Measurements from ENCODE around the gene PPIP5K1. TPM values are rescaled to one million over a fixed set of nuclear protein-coding genes. Genes with fewer than 3 reads are reported as not detected.
A peak's percentile ranks its signal among the peaks of the same experiment; 100 is the strongest.
"Not testable (repeated sequence)": the region's sequence is repeated elsewhere in the genome, so short reads cannot be mapped to it uniquely, and the experiment has no call there.

Gene PPIP5K1
- total RNA-seq, result 10 to 100 TPM in 7 of 8 experiments, 1 to 10 TPM in 1; 9.4 to 37.9 (median 21.0) TPM

DNA sequence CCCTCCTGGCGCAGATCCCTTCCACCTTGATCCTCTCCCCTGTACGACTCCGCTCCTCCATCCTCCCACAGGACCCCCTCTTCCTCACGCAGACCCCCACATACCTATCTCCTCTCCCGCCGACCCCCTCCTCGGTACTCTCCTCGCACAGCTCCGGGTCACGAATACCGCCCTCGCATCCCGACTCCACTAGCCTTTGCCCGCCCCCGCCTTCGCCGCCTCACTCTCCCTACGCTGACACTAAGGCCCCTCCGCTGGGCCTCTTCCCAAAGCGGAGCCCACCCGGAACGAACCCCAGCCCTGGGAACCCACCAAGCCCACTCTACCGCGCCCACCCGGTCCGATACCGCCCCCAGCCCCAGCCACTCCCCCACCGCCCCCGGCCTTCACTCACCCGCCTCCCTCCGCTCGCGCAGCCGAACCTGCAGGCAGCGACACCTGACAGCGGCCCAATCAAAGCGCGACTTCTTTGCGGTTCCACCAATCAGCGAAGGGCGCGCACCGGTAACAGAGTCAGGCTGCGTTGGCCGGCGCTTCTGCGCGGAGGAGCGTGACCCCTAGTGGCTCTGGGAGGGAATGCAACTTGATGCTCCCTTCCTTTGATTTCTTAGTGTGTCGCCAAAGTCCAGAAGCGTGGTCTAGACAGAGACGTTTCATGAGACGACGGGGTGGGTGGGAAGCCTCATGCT lies at the start of gene PPIP5K1:
Gene PPIP5K1 (minus strand): TSS at position 431 of the 689 bp plus-strand sequence. CDS start 5,704 bp downstream, outside the sequence.
- H3K27ac ChIP-seq; in situ Hi-C loops (cut with MboI; ENCODE audit: low pct_unique_long_range_greater_than_20kb in 2 of 9, low sequenced_read_pairs in 9 of 9, unreplicated experiment in 9 of 9); H3K4me3 ChIP-seq; H3K4me1 ChIP-seq (replicated peaks in 1 of 2): not testable (repeated sequence)
- ATAC-seq (replicated peaks in 6 of 8), result peak; percentile 87 to 96 (median 89)
- no CpG with 5 or more reads among the region's 54 CpGs for WGBS, 10 experiments

DNA sequence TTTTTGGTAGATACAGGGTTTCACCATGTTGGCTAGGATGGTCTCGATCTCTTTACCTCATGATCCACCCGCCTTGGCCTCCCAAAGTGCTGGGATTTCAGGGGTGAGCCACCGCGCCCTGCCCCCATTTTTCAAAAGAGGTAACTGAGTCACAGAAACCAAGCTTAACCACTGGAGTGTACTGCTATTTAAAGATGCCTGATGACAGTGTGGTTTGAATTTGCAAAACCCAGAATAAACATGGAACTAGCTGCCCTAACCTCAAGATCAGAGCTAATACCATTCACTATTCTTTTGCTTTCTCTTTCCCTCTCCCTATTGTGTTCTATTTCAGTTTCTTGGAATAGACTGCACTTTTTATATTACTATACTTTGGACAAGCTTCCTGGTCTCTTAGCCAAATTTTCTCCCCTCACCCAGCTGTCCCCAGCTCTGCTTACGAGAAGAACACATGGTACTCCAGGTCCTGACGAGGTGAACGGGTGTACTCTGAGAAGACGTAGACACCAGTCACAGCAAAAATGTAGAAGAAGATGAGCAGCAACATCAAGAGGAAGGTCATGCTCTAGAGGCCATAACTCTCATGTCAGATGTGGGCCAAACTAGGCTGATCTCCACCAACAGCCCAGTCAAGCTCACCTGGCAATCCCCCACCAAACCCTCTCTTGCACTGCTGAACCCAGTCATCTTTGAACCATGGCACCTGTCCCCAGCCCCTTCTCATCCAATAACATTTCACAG lies 48.6 kb upstream of the PPIP5K1 start:
- 80 to 100% (median 100%) methylated on average over 1 to 4 of the region's 8 CpGs; no CpG with 5 or more reads in 3 of the 10 experiments for WGBS, 10 experiments
- H3K4me1 ChIP-seq (replicated peaks in 1 of 2); H3K4me3 ChIP-seq; H3K27ac ChIP-seq; in situ Hi-C loops (cut with MboI; ENCODE audit: low pct_unique_long_range_greater_than_20kb in 2 of 9, low sequenced_read_pairs in 9 of 9, unreplicated experiment in 9 of 9); ATAC-seq (replicated peaks in 6 of 8): not testable (repeated sequence)

DNA sequence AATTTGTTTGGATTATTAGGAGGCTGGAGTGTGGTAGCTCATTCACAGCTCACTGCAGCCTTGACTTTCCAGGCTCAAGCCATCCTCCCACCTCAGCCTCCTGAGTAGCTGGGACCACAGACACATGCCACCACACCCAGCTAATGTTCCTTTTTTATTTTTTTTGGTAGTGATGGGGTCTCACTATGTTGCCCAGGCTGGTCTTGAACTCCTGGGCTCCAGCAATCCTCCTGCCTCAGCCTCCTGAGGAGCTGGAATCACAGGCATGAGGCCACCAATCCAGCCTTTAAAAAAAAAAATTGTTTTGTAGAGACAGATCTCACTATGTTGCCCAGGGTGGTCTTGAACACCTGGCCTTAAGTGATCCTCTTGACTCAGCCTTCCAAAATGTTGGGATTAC lies 36.9 kb upstream of the PPIP5K1 start:
- H3K27ac ChIP-seq; in situ Hi-C loops (cut with MboI; ENCODE audit: low pct_unique_long_range_greater_than_20kb in 2 of 9, low sequenced_read_pairs in 9 of 9, unreplicated experiment in 9 of 9); H3K4me3 ChIP-seq; ATAC-seq (replicated peaks in 6 of 8); H3K4me1 ChIP-seq (replicated peaks in 1 of 2): not testable (repeated sequence)

DNA sequence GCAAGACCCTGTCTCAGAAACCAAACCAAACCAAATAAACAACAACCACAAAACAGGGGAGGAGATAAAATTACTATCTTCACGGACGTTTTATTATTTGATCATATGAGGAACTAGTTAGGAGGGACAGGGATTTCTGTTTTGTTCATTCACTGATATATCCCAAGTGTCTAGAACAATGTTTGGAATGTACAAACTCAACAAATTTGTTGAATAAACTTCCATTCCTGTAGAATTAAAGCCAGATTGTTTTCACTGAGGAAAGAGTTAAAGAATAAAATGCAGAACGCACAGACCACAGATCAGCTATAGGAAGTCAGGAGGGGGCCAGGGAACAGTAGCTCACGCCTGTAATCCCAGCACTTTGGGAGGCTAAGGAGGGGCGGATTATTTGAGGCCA lies 35.1 kb upstream of the PPIP5K1 start:
- ATAC-seq (replicated peaks in 6 of 8), result no peak
- WGBS, 10 experiments, result 5 to 81% (median 61%) methylated on average over 1 to 5 of the region's 5 CpGs
- H3K4me3 ChIP-seq, result no peak overlapping the region
- in situ Hi-C loops (cut with MboI; ENCODE audit: low pct_unique_long_range_greater_than_20kb in 2 of 9, low sequenced_read_pairs in 9 of 9, unreplicated experiment in 9 of 9), result no loop called here
- no peak overlapping the region for H3K27ac ChIP-seq
- no peaks in the 10 kb centered on the region for H3K4me1 ChIP-seq (replicated peaks in 1 of 2)

DNA sequence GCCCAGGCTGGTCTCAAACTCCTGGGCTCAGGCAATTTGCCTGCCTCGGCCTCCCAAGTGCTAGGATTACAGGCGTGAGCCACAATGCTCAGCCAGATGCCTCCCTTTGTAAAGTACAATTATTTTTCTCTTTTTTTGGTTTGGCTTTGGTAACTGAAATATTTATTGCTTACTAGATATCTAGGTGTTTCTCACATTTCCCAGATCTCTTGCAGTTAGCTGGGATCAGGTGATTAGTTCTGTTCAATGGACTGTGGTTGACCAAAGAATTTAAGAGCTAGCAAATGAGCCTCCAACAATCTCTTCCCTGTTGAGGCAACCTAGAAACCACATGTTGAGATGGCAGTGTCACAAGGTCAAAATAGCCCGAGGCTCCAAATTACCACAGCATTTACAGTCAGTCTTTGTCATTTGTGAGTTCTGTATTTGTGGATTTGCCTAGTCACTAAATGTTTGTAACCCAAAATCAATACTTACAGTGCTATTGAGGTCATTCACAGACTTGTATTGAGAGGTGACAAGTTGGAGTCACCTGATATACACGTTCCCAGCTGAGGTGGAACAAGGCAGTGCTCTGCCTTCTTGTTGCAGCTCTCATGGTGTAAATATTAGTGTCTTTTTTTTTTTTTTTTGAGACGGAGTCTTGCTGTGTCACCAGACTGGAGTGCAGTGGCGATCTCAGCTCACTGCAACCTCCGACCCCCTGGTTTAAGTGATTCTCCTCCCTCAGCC lies 32.2 kb upstream of the PPIP5K1 start:
- H3K4me3 ChIP-seq; in situ Hi-C loops (cut with MboI; ENCODE audit: low pct_unique_long_range_greater_than_20kb in 2 of 9, low sequenced_read_pairs in 9 of 9, unreplicated experiment in 9 of 9); H3K4me1 ChIP-seq (replicated peaks in 1 of 2); H3K27ac ChIP-seq: not testable (repeated sequence)
- peak in 7 of 8 experiments; percentile 12 to 95 (median 54) for ATAC-seq (replicated peaks in 6 of 8)
- WGBS, 10 experiments, result 20 to 77% (median 67%) methylated on average over 1 to 2 of the region's 7 CpGs; no CpG with 5 or more reads in 6 of the 10 experiments

DNA sequence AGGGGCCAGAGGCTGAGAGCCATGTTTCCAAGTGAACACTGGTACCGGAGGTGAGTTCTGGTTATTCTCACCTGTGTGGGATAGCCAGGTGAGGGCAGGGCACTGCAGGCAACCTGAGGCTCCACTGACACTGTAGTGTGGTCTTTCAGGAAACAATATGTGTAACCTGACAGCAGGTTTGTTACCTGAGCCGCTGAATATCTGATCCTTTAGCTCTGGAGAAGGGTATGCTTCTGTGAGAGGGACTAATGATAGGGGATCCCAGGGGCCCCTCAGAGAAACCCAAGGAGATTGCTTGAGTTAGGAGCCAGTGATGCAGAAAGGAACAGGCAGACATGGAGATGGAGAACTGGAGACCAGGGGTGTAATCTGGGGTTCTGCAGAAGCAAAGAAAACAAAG lies 28.7 kb upstream of the PPIP5K1 start, which contains the start of gene STRC:
Gene STRC (minus strand): TSS at position 101 of the 400 bp plus-strand sequence. CDS start 78 bp downstream, at position 23.
- ATAC-seq (replicated peaks in 6 of 8); H3K4me1 ChIP-seq (replicated peaks in 1 of 2); H3K27ac ChIP-seq; H3K4me3 ChIP-seq; in situ Hi-C loops (cut with MboI; ENCODE audit: low pct_unique_long_range_greater_than_20kb in 2 of 9, low sequenced_read_pairs in 9 of 9, unreplicated experiment in 9 of 9): not testable (repeated sequence)
- no CpG with 5 or more reads among the region's 2 CpGs for WGBS, 10 experiments

DNA sequence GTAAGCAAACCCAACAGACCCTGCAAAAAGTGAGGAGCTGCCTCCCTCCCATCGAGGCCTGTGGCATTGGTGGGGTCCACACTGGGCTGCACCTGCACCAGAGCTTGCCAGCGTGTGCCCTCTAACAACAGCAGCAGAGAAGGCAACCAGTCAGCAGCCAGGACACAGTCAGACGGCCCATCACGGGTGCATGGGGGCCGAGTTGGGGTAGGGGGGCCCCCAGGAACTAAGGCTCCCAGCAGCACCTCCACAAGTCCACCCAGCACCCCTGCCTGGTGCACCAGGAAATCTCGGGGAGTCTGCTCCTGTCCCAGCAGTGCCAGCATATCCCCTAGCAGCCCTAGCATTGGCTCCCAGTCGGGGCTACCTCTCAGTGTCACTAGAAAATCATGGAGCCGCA lies 27.7 kb upstream of the PPIP5K1 start:
- ATAC-seq (replicated peaks in 6 of 8); H3K4me3 ChIP-seq; in situ Hi-C loops (cut with MboI; ENCODE audit: low pct_unique_long_range_greater_than_20kb in 2 of 9, low sequenced_read_pairs in 9 of 9, unreplicated experiment in 9 of 9); H3K4me1 ChIP-seq (replicated peaks in 1 of 2); H3K27ac ChIP-seq: not testable (repeated sequence)
- WGBS, 10 experiments, result no CpG with 5 or more reads among the region's 8 CpGs

DNA sequence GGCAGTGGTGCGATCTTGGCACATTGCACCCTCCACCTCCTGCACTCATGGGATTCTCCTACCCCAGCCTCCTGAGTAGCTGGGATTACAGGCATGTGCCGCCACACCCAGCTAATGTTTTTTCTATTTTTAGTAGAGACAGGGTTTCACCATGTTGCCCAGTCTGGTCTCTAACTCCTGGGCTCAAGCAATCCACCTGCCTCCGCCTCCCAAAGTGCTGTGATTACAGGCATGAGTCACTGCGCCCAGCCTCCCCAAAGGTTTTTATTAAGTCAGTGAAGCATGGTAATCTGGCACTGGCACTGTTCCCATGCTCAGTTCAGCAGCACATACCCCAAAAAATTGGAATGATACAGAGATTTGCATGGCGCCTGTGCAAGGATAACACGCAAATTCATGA lies 12.2 kb upstream of the PPIP5K1 start:
- H3K27ac ChIP-seq; H3K4me1 ChIP-seq (replicated peaks in 1 of 2); in situ Hi-C loops (cut with MboI; ENCODE audit: low pct_unique_long_range_greater_than_20kb in 2 of 9, low sequenced_read_pairs in 9 of 9, unreplicated experiment in 9 of 9); H3K4me3 ChIP-seq: not testable (repeated sequence)
- ATAC-seq (replicated peaks in 6 of 8), result peak in 3 of 8 experiments; percentile 21 to 52 (median 50)
- WGBS, 10 experiments, result 69 to 100% (median 83%) methylated on average over 1 to 5 of the region's 6 CpGs; no CpG with 5 or more reads in 4 of the 10 experiments

DNA sequence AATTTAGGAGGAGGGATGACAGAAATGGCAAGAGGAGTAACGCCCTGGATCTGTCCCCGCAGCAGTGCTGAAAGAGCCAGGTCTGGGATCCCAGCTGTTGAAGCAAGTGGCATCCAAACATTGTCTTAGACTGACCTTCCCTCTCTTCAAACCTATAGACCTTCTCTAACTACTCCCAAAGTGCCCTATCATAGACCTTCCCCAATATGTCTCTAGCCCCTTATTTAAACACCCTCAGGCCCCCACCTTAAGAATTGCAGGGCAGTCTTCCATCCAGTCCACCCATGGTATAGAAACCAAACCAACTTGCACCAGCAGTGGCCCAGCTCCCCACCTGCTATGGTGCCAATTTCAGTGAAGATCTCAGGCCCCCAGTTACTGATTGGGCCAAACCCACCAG lies 10.2 kb upstream of the PPIP5K1 start:
- no CpG with 5 or more reads among the region's 2 CpGs for WGBS, 10 experiments
- H3K4me1 ChIP-seq (replicated peaks in 1 of 2); ATAC-seq (replicated peaks in 6 of 8); in situ Hi-C loops (cut with MboI; ENCODE audit: low pct_unique_long_range_greater_than_20kb in 2 of 9, low sequenced_read_pairs in 9 of 9, unreplicated experiment in 9 of 9); H3K27ac ChIP-seq; H3K4me3 ChIP-seq: not testable (repeated sequence)

DNA sequence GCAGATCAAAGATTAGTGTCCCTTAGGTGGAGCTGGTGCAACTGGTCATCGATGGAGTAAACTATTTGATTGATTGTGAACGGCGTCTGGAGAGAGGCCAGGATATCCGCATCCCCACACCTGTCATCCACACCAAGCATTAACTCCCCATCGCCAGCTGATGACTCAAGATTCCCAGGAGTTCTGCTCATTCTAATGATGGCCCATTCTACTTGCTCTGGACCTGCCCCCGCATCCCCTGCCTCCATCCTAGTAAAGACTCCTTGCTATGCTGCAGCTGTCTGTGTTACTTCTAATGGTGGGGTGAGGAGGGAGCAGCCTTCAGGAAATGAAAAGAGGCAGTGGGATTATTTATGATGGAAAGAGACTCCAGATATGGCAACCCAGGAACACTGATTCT lies 9.1 kb upstream of the PPIP5K1 start:
- H3K4me1 ChIP-seq (replicated peaks in 1 of 2); ATAC-seq (replicated peaks in 6 of 8); H3K4me3 ChIP-seq; H3K27ac ChIP-seq; in situ Hi-C loops (cut with MboI; ENCODE audit: low pct_unique_long_range_greater_than_20kb in 2 of 9, low sequenced_read_pairs in 9 of 9, unreplicated experiment in 9 of 9): not testable (repeated sequence)
- WGBS, 10 experiments, result no CpG with 5 or more reads among the region's 6 CpGs

DNA sequence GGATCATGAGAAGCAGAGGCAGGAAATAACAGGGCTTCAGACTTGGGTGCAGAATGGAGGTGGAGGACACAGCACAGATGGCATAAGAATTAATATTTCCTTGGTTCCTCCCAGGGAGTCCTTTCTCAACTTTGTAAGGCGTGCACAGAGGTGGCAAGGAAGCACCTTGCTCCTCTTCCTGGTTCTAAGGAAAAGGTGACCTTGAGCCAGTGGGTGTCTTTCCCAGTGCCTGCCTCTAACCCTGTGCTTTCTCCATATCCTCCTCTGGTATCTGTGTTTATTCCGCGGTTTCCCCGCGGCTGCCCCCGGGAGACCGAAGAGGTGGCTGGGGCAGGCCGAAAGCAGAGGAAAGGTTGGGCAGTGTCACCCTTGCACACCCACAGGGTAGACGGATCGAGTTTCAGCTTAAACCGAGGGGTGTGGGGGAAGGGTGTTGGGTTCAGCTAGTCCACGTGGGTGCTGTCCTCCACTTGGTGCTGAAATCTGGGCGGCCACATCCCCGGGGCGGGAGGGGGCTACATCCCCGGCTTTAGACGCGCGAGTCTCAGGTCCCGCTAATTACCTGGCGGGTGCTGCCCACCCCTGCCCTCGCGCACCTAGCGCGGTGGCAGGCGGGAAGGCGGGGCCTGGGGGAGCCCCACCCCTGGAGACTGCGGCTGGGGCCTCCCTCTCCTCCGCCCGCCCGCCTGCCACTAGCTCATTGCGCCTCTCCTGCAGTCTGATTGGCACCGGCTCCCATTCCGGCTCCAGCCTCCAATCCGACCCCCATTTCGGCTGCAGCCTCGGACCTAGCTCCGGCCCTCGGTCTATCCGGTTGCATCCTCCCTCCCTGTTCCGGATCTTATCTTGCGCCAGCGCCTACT lies 3.6 kb upstream of the PPIP5K1 start, which contains the start of gene CKMT1B:
Gene CKMT1B (plus strand): TSS at position 700 of the 863 bp plus-strand sequence. CDS start 192 bp downstream, outside the sequence.
- H3K4me3 ChIP-seq; H3K27ac ChIP-seq; in situ Hi-C loops (cut with MboI; ENCODE audit: low pct_unique_long_range_greater_than_20kb in 2 of 9, low sequenced_read_pairs in 9 of 9, unreplicated experiment in 9 of 9); H3K4me1 ChIP-seq (replicated peaks in 1 of 2): not testable (repeated sequence)
- WGBS, 10 experiments, result no CpG with 5 or more reads among the region's 43 CpGs
- peak; percentile 45 to 79 (median 72) for ATAC-seq (replicated peaks in 6 of 8)

DNA sequence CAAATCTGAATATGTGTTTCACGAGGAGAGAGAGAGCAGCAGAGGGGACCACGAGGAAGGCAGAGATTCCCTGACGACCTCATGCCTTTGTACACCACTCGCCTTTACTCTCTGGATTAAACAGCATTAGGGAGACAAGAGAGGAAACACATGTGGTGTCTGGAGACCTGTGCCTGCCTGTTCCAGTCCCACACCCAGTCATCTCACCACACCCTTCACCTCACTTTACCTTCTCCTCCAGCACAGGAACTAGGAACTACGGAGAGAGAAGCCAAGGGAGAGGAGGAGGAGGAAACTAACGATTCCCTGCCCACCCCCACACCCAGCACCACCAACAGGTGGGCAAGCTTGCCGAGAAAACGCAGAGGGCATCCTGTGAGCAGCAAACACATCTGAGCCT lies 2.8 kb upstream of the PPIP5K1 start:
- in situ Hi-C loops (cut with MboI; ENCODE audit: low pct_unique_long_range_greater_than_20kb in 2 of 9, low sequenced_read_pairs in 9 of 9, unreplicated experiment in 9 of 9), result not testable (repeated sequence)

More for the DNA sequence above, 2.8 kb upstream of the PPIP5K1 start:
- not testable (repeated sequence) for ATAC-seq (replicated peaks in 6 of 8); H3K4me3 ChIP-seq; H3K27ac ChIP-seq; H3K4me1 ChIP-seq (replicated peaks in 1 of 2)
- no CpG with 5 or more reads among the region's 8 CpGs for WGBS, 10 experiments

Data from motor neuron (in vitro differentiated cells).